DND-41 (cell line): Measurements from ENCODE around the gene OSBPL10.

Source experiments
- EZH2 ChIP-seq: IDR thresholded peaks from 3 replicates; pipeline ENCODE4 v1.6.1; 2012; ENCODE audit warnings: borderline replicate concordance, low read depth, mild to moderate bottlenecking, moderate library complexity, low read length, inconsistent platforms; ENCODE audit not compliant: severe bottlenecking
- TF ChIP-seq, protein P1 (sequence below): IDR thresholded peaks from 2 replicates; pipeline ENCODE4 v1.5.1; 2012; ENCODE audit warnings: borderline replicate concordance, low read length, moderate library complexity, mild to moderate bottlenecking; ENCODE audit not compliant: poor library complexity, severe bottlenecking; ENCODE audit errors: extremely low read depth

DNA sequence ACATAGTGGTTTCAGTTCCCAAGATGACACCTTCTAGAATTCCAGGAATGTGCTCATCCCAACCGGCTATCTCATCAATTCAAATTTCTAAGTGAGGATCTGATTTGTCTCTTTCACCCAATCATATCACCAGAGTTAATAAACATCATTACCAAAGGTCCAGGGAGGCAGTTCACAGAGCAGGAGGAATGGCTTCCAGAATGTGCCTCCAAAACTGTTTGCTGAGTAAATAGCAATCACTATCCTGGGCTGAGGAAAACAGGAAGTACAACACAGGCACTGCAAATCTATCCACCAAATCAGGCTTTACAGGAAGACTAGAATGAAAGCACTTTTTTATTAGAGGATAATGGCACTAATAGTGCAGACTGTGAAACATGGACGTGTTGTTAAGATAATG, 61.5 kb downstream of the OSBPL10 start:
- TF ChIP-seq, protein P1, sequence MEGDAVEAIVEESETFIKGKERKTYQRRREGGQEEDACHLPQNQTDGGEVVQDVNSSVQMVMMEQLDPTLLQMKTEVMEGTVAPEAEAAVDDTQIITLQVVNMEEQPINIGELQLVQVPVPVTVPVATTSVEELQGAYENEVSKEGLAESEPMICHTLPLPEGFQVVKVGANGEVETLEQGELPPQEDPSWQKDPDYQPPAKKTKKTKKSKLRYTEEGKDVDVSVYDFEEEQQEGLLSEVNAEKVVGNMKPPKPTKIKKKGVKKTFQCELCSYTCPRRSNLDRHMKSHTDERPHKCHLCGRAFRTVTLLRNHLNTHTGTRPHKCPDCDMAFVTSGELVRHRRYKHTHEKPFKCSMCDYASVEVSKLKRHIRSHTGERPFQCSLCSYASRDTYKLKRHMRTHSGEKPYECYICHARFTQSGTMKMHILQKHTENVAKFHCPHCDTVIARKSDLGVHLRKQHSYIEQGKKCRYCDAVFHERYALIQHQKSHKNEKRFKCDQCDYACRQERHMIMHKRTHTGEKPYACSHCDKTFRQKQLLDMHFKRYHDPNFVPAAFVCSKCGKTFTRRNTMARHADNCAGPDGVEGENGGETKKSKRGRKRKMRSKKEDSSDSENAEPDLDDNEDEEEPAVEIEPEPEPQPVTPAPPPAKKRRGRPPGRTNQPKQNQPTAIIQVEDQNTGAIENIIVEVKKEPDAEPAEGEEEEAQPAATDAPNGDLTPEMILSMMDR = no peak
- TF ChIP-seq EZH2 = no peak
